Prostate gland (tissue), 2 donors: Measurements from ENCODE around the gene SMYD3.

ENCODE experiments used
- CTCF ChIP-seq, 4 experiments: fragments of 200-600 bp in 2 of 4; fragments of 450-650 bp in 2 of 4; sonication (generic) in 2 of 4; IDR thresholded peaks; 1 replicate in 3 of 4; 2 replicates in 1 of 4; pipeline ENCODE4 v1.5.1; 2016 to 2019; ENCODE audit warnings: antibody characterized with exemption in 4 of 4, mild to moderate bottlenecking in 2 of 4, moderate library complexity in 2 of 4
- POLR2AphosphoS5 ChIP-seq: sonication (generic); formaldehyde crosslinking; IDR thresholded peaks from one replicate; pipeline ENCODE4 v1.6.1; 2017; ENCODE audit warnings: antibody characterized with exemption

GRCh38 chr1:246355411-246356230 lies 151.5 kb downstream of the SMYD3 start:
- TF ChIP-seq CTCF (IDR thresholded peaks at IDR 0.05) (no peak), POLR2AphosphoS5 (no peak)
